Omental fat pad (tissue), 4 donors: ENCODE measurements around the gene ZNF226. TPM values are rescaled to one million over a fixed set of nuclear protein-coding genes. Genes with fewer than 3 reads are reported as not detected.
A peak's percentile ranks its signal among the peaks of the same experiment; 100 is the strongest.
"Not testable (repeated sequence)": the region's sequence is repeated elsewhere in the genome, so short reads cannot be mapped to it uniquely, and the experiment has no call there.

Experiments
- ATAC-seq: fragments of 150-250 bp; one replicate; pipeline ENCODE4 v1.9.1; 2016; ENCODE audit warnings: mild to moderate bottlenecking, moderate library complexity; ENCODE audit not compliant: low FRiP score
- DNase-seq: peaks from one replicate; pipeline ENCODE4 v3.0.0-alpha.2; 2019; ENCODE audit warnings: low spot score
- total RNA-seq, 4 donors: library from RNA; depleted of rRNA; stranded (reverse); fragments of >200 nt; gene quantifications; one replicate each; pipeline ENCODE4 v1.1.0, GENCODE V29; 2016
- TF ChIP-seq, protein P1 (sequence below), 3 donors: fragments of 450-650 bp; IDR thresholded peaks; one replicate each; pipeline ENCODE4 v1.5.1; 2016 to 2017; ENCODE audit warnings: antibody characterized with exemption in 3 of 3, mild to moderate bottlenecking in 3 of 3, moderate library complexity in 2 of 3

ZNF226 gene
- total RNA-seq, 4 donors from 2014 or later = 9.5 to 18.6 (median 14.3) TPM

DNA sequence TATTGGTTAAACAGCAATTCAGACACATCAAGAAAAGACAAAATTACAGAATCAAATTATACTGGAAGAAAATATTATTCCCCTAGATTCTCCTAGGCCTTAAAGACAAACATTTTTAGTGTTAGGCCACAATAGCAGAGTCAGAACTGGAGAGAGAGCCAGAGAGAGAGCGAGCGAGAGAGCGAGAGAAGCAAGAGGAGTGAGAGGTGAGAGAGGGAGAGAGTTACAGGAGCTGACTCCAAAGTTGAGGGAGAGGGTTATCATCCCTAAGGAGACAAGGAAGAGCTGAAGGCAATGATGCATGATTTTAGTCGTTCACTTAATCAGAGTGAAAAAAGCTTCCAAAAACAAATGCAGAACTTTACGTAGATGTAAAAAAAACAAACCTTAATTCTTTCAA is 27.2 kb downstream of the ZNF226 start:
- DNase-seq = no peak
- ATAC-seq = no peak
- TF ChIP-seq, protein P1, sequence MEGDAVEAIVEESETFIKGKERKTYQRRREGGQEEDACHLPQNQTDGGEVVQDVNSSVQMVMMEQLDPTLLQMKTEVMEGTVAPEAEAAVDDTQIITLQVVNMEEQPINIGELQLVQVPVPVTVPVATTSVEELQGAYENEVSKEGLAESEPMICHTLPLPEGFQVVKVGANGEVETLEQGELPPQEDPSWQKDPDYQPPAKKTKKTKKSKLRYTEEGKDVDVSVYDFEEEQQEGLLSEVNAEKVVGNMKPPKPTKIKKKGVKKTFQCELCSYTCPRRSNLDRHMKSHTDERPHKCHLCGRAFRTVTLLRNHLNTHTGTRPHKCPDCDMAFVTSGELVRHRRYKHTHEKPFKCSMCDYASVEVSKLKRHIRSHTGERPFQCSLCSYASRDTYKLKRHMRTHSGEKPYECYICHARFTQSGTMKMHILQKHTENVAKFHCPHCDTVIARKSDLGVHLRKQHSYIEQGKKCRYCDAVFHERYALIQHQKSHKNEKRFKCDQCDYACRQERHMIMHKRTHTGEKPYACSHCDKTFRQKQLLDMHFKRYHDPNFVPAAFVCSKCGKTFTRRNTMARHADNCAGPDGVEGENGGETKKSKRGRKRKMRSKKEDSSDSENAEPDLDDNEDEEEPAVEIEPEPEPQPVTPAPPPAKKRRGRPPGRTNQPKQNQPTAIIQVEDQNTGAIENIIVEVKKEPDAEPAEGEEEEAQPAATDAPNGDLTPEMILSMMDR (IDR thresholded peaks at IDR 0.05) = no peak

DNA sequence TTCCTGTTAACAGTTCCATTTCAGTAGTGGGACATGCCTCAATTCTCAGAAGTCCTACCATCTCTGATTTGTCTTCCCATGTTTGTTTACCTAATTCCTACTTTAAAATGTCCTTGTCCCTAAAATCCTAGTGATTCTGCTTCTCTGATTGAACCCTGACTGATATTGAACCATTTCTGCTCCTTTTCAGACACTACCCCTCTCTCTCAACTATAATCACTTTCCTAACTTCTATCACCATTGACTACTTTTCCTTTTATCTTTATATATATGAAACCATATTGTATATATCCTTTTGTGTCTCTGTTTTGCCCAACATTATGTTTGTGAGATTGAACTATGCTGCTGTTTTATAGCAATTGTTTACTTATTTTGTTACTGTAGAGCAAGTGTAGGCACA is 31.9 kb downstream of the ZNF226 start:
- TF ChIP-seq, protein P1 (IDR thresholded peaks at IDR 0.05) = no peak
- ATAC-seq (no peak), DNase-seq (no peak)

DNA sequence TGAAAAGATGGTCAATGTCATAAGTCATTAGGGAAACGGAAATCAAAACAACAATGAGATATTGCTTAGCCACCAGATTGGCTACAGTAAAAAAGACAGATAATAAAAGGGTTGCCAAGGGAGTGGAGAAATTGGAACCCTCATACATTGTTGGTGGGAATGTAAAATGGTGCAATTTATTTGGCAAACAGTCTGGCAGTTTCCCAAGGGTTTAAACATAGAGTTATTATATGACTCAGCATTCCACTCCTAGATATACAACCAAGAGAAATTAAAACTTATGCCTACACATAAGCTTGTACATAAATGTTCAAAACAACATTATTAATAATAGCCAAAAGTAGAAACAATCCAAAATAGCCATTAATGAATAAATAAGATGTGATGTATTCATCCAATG is 37.6 kb downstream of the ZNF226 start:
- DNase-seq (no peak), ATAC-seq (no peak)
- TF ChIP-seq, protein P1 (IDR thresholded peaks at IDR 0.05) = no peak

DNA sequence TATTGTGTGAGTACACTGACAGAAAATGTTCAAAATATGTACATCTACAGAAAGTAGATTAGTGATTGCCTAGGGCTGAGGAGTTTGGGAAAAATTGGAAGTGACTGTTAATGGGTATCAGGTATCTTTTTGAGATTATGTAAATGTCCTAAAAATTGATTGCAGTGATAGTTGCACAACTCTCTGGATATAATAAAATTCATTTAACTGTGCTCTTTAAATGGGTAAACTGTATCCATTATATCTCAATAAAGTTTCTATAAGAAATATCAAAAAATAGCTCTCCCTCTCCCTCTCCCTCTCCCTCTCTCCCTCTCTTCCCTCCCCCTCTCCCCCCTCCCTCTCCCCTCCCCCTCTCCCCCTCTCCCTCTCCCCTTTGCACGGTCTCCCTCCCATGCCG is 38.1 kb downstream of the ZNF226 start:
- TF ChIP-seq, protein P1 (IDR thresholded peaks at IDR 0.05) = no peak
- no peak for ATAC-seq
- DNase-seq = no peak

DNA sequence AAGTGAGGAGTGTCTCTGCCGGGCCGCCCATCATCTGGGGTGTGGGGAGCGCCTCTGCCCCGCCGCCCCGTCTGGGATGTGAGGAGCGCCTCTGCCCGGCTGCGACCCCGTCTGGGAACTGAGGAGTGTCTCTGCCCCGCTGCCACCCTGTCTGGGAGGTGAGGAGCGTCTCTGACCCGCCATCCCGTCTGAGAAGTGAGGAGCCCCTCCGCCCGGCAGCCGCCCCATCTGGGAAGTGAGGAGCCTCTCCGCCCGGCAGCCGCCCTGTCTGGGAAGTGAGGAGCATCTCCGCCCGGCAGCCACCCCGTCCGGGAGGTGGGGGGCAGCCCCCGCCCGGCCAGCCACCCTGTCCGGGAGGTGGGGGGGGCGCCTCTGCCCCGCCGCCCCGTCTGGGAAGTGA is 39.0 kb downstream of the ZNF226 start:
- not testable (repeated sequence) for DNase-seq, ATAC-seq

DNA sequence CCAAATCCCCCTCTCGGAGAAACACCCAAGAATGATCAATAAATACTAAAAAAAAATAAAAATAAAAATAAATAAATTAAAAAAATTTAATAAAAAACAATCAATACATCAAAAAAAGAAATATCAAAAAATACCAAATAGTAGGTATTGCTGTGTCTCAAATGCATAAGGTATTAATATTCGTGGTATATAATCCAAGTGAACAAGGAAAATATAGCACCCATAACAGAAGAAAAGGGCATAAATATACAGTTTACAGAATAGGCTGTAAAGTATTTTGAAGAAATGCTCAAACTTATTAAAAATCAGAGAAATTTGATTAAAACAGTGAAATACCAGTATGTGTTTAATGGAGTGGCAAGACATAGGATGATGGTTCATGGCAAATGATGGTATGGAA is 39.9 kb downstream of the ZNF226 start:
- no peak for ATAC-seq
- TF ChIP-seq, protein P1 (IDR thresholded peaks at IDR 0.05) = no peak
- no peak for DNase-seq

DNA sequence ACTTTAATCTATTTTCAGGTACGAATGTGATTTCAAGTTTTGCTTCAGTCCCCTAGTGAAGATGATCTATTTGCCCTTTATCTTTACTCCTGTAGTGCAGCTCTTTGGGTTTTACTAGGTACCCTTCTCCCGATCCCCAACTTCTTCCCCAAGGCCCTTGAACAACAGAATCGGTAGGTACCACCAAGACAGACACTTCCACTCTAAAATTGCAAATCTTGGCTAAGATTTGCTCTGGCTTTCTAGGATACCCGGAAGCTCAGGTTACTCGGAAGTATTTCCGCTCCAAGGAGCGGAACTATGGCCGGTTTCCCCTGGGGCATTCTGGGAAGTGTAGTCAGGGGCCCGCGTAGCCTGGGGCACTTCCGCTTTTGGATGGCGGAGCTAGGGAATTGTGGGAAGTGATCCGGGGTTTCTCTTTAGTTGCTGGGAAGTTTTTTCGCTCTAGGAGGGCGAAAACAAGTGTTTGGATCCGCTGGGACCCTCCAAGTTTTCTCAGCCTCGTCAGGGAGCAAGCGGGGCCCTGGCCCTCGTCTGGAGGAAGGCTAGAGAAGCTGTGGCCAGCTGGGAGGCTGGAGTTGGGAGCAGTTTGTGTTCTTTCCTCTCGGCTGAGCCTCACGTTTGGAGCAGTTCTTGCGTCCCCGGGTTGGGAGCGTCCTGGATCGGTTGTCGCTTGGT is 42.4 kb downstream of the ZNF226 start:
- TF ChIP-seq, protein P1 (IDR thresholded peaks at IDR 0.05) = no peak
- DNase-seq (peak; percentile 44), ATAC-seq (peak; percentile 84)
